ENCODE measurements around the gene HIGD1A.

HIGD1A gene

GRCh38 chr3:42804106-42804830, at the start of gene HIGD1A:
Gene HIGD1A, minus strand, starts transcription at chr3:42804490. Its CDS starts 10,237 bp downstream, at chr3:42794253.
- DNase-seq (ENCODE audit: low read depth in 2 of 2): peak; percentile 78 to 80

GRCh38 chr3:42853739-42854302, 49.5 kb upstream of the HIGD1A start:
- no peak for DNase-seq (ENCODE audit: low read depth in 2 of 2)

DNA sequence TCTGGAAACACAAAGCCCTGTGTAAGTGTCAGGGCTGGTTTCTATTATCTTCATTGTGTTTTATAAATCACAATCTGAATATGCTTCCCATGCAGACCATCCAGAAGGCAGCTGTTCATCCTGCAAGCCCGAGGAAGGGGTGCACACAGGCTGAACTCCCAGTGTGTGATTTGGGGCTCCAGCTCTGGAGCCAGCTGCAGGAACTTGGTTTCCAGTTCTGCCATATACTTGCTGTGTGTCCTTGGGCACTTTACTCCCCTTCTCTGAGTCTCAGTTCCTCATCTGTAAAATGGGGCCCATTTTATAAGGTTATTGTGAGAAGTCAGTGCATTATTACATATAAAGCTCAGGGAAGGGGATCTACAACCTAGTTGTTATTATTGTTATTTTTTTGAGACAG, 48.8 kb upstream of the HIGD1A start:
- no peak for DNase-seq (ENCODE audit: low read depth in 2 of 2)

- DNase-seq (ENCODE audit: low read depth in 2 of 2): no peak
Observed at GRCh38 chr3:42852441-42852840, 48.2 kb upstream of the HIGD1A start.

DNA sequence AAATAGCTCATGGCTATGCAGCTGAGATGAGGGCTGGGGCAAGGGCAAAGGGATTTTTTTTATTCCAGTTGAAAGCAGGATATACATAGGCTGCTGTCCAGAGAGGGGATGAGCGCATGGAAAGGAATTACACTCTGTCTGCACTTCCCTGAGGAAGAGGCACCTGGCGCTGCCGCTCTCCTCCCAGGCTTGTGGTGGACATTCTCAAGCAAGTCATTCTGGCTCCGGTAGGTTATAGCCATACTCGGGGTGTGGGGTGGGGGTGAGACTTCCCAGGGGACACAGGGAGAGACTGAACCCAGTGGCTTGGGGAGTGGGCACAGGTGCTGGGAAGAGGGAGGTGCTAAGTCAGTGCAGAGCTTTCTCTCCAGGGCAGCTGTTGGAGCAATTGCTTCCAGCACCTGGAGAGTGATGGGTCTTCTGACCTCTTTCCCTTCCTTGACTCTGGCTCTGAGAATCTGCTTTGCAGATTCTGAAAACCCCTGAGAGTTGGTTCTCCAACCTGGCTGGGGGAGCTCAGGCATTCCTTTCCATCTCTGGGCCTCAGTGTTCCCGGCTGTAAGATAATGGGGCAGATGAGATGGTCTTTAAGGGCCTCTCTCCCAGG, 47.0 kb upstream of the HIGD1A start:
- no peak for DNase-seq (ENCODE audit: low read depth in 2 of 2)

DNA sequence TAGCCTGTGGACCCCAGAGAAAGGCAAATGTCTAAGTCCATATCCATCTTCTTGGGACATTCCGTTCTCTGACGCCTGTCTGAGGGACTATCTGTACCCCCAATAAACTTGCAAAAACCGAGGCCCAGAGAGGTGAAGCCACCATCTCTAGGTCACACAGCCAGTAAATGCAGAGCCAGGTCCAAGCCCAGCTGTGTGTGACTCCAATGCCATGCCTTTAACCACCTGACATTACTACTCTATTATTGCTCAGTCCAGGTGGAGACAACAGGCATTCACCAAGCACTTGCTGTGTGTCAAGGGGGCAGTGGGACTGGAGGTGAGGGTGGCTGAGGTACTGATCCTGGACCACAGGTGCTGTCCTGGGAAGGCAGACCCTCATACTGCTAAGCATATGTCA, 46.0 kb upstream of the HIGD1A start:
- no peak for DNase-seq (ENCODE audit: low read depth in 2 of 2)

DNA sequence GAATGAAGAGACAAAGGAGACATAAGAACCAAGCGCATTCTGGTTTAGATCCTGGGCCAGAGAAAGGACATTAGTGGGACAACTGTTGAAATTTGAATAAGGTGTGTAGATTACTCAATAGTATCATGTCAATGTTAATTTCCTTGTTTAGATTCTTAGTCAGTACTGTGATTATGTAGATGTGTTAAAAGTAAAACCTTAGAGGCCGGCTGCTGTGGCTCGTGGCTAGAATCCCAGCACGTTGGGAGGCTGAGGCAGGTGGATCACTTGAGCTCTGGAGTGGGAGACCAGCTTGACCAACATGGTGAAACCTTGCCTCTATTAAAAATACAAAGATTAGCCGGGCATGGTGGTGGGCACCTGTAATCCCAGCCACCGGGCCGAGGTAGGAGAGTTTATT, 44.7 kb upstream of the HIGD1A start:
- DNase-seq (ENCODE audit: low read depth in 2 of 2): no peak

GRCh38 chr3:42847731-42848130, 43.4 kb upstream of the HIGD1A start:
- DNase-seq (ENCODE audit: low read depth in 2 of 2): no peak

DNA sequence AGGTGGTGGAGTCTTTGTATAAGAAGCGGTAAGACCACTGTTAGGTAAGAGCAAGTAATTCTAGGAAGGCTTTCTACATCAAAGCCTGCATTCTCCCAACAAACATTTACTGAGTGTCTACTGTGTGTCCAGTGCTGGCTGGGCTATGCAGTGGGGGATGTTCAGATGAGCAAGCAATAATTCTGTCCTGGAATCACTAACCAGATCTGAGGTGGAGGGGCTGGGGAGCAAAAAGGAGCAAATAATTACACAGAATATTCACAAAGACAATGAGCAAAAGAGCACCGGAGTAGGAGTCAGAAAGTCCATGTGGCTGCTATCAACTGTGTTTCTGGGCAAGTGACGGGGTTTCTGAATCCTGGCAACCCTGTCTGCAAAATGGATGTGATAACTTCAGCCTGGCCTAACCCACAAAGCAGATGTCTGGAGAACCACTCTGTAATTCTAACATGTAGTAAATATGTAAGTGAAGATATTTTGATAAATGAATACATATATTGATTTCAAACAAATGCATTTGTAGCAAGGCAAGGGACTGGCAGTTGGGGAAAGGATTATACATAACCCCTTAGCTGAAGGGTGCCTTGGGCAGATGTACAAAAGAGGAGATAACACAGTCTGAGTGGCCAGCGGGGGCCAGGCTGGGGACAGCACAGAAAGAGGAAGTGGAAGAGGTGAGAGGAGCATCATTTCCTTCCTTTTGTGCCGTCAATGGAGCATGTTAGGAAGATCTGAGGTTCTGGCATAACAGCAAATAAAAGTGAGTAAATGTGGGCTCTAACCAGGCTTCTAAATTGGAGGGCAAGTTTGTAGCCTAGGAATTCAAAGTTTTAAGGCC, 42.6 kb upstream of the HIGD1A start:
- DNase-seq (ENCODE audit: low read depth in 2 of 2): no peak

DNA sequence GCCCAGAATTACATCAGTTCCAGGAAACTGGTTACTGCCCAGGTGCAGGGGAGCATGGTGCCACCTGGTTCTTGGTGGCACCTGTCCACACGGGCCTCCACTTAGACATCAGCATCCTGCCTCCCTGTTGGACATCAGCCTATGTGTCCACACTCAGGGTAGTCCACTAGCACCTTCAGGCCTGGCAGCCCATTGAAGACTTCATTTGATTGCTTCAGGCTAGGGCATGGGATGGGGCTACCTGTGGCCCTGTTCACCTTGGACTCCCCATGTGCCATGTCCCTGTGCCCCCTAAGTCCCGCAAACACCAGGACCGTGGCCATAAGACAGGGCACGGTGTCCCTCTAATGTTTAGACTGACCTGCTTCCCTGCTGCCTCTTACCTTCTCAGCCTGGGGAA, 40.5 kb upstream of the HIGD1A start:
- no peak for DNase-seq (ENCODE audit: low read depth in 2 of 2)

DNA sequence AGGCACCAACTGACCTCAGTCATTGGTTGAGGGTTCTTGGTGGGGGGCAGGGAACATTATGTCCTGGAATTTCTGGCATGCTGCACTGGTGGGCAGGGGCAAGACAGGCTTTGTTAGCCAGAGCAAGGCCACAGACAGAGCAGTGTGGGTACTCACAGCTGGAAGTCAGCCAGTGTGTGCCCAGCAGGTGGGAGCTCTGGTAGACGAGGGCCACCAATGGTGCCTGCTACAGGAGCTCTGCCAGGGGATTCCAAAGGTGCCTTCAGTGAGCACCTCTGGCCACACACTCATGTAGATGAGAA, 40.1 kb upstream of the HIGD1A start:
- DNase-seq (ENCODE audit: low read depth in 2 of 2): no peak

DNA sequence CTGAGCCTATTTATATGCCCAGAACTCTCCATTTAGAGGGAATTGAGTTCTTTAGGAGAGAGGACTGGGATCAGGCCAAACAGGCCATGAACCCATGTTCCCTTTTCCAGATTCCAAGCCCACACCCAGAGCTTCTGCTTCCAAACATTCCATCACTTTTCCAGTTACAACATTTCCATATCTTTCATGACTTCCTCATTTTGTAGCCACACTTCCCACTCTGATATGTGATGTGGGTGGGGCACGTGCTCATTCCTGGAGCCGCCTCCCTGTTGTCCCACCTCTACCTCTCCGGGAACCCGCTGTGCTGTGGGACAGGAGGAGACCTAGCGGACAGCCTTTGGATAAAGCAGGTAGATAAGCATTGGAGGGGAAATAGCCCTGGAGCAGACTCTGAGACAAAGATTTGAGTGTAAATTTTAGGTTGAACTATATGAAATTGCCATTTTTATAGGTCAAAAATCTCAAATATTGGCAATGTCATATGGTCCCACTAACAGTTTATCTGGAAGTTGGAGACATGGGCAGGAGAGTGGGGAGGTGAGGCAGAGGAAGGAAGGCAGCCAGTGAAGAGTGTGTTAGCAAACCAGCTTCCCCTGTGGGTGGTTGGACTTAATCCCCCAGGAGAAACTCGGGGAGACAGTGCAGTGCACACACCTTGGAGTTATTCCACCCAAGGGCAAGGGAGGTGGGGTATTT, 39.6 kb upstream of the HIGD1A start:
- DNase-seq (ENCODE audit: low read depth in 2 of 2): no peak

DNA sequence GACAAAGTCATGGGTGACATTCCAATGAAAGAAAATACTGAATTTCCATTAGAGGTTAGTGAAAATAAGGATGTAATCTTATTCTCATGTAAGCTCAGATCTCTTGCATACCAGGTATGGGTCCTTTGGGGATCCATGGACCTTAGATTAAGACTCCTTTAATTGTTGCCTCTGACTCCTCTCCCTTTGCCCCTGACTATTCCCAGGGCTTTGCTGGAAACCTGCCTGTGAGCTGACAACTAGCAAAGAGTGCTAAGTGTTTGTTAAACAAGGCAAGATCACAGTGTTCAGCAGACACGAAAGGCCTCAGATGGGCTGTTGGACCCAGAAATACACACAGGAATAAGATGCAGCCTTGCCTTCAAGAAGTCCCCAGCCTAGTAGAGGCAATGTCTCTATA, 37.0 kb upstream of the HIGD1A start:
- DNase-seq (ENCODE audit: low read depth in 2 of 2): no peak

- no peak for DNase-seq (ENCODE audit: low read depth in 2 of 2)
Observed at GRCh38 chr3:42839616-42840015, 35.3 kb upstream of the HIGD1A start.

DNA sequence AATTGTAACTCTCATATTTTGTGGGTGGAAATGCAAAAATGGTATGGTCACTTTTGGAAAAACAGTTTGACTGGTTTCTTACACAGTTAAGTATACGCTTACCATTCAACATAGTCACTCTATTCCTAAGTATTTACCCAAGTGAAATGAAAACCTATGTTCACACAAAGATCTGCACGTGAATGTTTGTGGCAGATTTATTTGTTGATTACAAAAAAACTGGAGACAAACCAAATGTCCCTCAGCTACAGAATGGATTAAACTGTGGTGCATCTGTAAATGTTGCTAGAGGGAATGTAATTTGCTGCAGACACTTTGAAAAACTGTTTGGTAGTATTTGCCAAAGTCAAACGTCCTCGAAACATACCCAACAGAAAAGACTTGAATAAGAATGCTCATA, 34.3 kb upstream of the HIGD1A start:
- DNase-seq (ENCODE audit: low read depth in 2 of 2): no peak

DNA sequence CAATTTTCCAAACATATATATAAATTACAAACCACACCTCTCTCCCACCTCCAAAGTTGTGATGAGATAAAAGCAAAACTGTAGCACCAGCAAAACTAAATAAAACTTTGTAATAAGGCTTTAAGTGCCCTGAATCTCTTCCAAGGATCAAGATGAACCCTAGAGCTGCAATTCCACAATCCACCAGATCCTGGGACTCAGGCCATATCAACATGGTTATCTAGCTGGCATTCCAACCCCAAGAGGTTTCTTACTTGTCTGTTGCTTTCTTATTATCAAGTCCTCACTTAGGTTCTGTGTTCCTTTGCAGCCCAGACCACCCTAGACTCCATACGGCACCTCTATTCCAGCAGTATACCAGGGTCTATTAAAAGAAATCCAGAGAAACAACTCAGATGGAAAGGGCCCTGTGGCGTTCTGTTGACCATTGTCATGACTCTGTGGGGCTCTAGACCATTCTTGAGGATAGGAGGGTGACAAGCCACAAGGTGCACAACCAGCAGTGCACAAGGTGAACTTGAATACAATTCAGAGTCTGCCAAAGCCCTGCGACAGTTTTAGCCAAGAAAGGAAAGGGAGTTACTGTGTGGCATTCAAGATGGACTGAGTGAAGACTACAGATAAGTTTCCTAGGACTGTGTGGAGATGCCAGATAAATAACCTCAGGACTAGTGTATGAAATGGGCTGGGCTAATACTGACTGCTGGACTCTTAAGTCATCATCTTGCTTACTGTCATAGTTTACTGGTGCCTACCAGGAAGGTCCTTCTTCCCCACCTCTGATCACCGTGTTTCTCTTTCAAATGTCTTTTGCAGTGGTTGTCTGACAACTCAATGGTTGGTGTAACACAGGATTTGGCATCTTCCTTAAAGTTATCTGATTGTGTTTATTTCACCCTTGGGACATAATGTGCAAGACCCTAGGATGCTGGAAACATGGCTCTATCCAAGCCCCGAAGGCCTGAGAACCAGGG, 32.1 kb upstream of the HIGD1A start:
- DNase-seq (ENCODE audit: low read depth in 2 of 2): no peak

- peak; percentile 23 to 46 for DNase-seq (ENCODE audit: low read depth in 2 of 2)
Observed at GRCh38 chr3:42831321-42831713, 27.0 kb upstream of the HIGD1A start.

- DNase-seq (ENCODE audit: low read depth in 2 of 2): no peak
Observed at GRCh38 chr3:42830437-42831320, 26.4 kb upstream of the HIGD1A start.

- no peak for DNase-seq (ENCODE audit: low read depth in 2 of 2)
Observed at GRCh38 chr3:42829628-42830436, 25.5 kb upstream of the HIGD1A start.

Measured in stimulated activated CD4-positive, alpha-beta T cell treated with anti-CD3 and anti-CD28 coated beads, Interleukin-1b, Interleukin-23, amount 100 ng/mL, for 1 hour (primary cell).